ENCODE results near the gene CCDC194. TPM values are rescaled to one million over a fixed set of nuclear protein-coding genes. Genes with fewer than 3 reads are reported as not detected.
A peak's percentile ranks its signal among the peaks of the same experiment; 100 is the strongest.

Gene CCDC194
- total RNA-seq, 2 donors from 2014 or later, result not detected

- ATAC-seq (no peak), DNase-seq (no peak)
- Histone ChIP-seq H3K27ac (no peak overlapping the region), H3K4me3 (no peak overlapping the region), H3K4me1 (no peaks in the 10 kb centered on the region), H3K9me3 (no peaks in the 10 kb centered on the region), H3K27me3 (no peaks in the 10 kb centered on the region), H3K36me3 (replicated peaks in 1 of 2; ENCODE audit: insufficient read depth in 1 of 2, low read depth in 2 of 2) (no peaks in the 10 kb centered on the region)
- no peak for TF ChIP-seq POLR2A (IDR thresholded peaks at IDR 0.05)
- TF ChIP-seq CTCF (IDR thresholded peaks at IDR 0.05), result no peak
- intact Hi-C loops (cut with DNase I), result no loop called here
- WGBS, 2 donors, result 70 to 72% methylated on average over 35 to 44 of the region's 45 CpGs
Measured at GRCh38 chr19:17351815-17352435, 42.1 kb downstream of the CCDC194 start.

- Histone ChIP-seq H3K9me3 (no peaks in the 10 kb centered on the region), H3K36me3 (replicated peaks in 1 of 2; ENCODE audit: insufficient read depth in 1 of 2, low read depth in 2 of 2) (no peaks in the 10 kb centered on the region), H3K4me1 (no peaks in the 10 kb centered on the region), H3K27ac (peak overlapping the region in 1 of 4 donors; percentile 36), H3K4me3 (no peak overlapping the region), H3K27me3 (no peaks in the 10 kb centered on the region)
- intact Hi-C loops (cut with DNase I), result no loop called here
- WGBS, 2 donors, result 6 to 8% methylated on average over 3 to 11 of the region's 12 CpGs
- TF ChIP-seq CTCF (IDR thresholded peaks at IDR 0.05), result no peak
- no peak for TF ChIP-seq POLR2A (IDR thresholded peaks at IDR 0.05)
- ATAC-seq, result peak; percentile 46
- DNase-seq, result peak in 2 of 4 donors; percentile 29 to 30
Measured at GRCh38 chr19:17348700-17349099, 45.3 kb downstream of the CCDC194 start.

- TF ChIP-seq CTCF (IDR thresholded peaks at IDR 0.05), result no peak
- intact Hi-C loops (cut with DNase I), result no loop called here
- no peaks in the 10 kb centered on the region for H3K9me3 ChIP-seq
Measured at GRCh38 chr19:17347877-17348276, 46.1 kb downstream of the CCDC194 start.

GRCh38 chr19:17347361-17347760 is 46.6 kb downstream of the CCDC194 start:
- ATAC-seq, result no peak
- intact Hi-C loops (cut with DNase I), result no loop called here

More at GRCh38 chr19:17347877-17348276, 46.1 kb downstream of the CCDC194 start:
- Histone ChIP-seq H3K36me3 (replicated peaks in 1 of 2; ENCODE audit: insufficient read depth in 1 of 2, low read depth in 2 of 2) (no peaks in the 10 kb centered on the region), H3K4me1 (no peaks in the 10 kb centered on the region), H3K27ac (peak overlapping the region in 1 of 4 donors; percentile 16), H3K27me3 (no peaks in the 10 kb centered on the region), H3K4me3 (no peak overlapping the region)
- 54 to 62% methylated on average over 2 of the region's 2 CpGs for WGBS, 2 donors
- ATAC-seq, result no peak
- DNase-seq, result no peak

More at GRCh38 chr19:17347361-17347760, 46.6 kb downstream of the CCDC194 start:
- Histone ChIP-seq H3K4me3 (no peak overlapping the region), H3K4me1 (no peaks in the 10 kb centered on the region), H3K36me3 (replicated peaks in 1 of 2; ENCODE audit: insufficient read depth in 1 of 2, low read depth in 2 of 2) (no peaks in the 10 kb centered on the region), H3K27ac (peak overlapping the region in 2 of 4 donors; percentile 21 to 32), H3K27me3 (no peaks in the 10 kb centered on the region), H3K9me3 (no peaks in the 10 kb centered on the region)
- TF ChIP-seq CTCF (IDR thresholded peaks at IDR 0.05), result no peak
- no peak for TF ChIP-seq POLR2A (IDR thresholded peaks at IDR 0.05)
- WGBS, 2 donors, result 21 to 100% methylated on average over 1 to 6 of the region's 6 CpGs
- no peak for DNase-seq
